Upper lobe of left lung (tissue), 4 donors: Measurements from ENCODE around the gene SHOC1.

Experiments
- CTCF ChIP-seq, 6 experiments: fragments of 450-650 bp in 4 of 6; fragments of 200-600 bp in 2 of 6; sonication (generic) in 2 of 6; IDR thresholded peaks; one replicate each; pipeline ENCODE4 v1.5.1; 2016 to 2019; ENCODE audit warnings: antibody characterized with exemption in 6 of 6
- EP300 ChIP-seq, 4 donors: sonication (generic); formaldehyde crosslinking; IDR thresholded peaks; one replicate each; pipeline ENCODE4 v1.5.1; 2017; ENCODE audit warnings: antibody characterized with exemption in 4 of 4, control low read depth in 2 of 4
- POLR2A ChIP-seq, 4 donors: fragments of 450-650 bp; IDR thresholded peaks; one replicate each; pipeline ENCODE4 v1.5.1; 2016 to 2017; ENCODE audit warnings: antibody characterized with exemption in 4 of 4, mild to moderate bottlenecking in 2 of 4
- POLR2AphosphoS5 ChIP-seq, 2 donors: sonication (generic); formaldehyde crosslinking; IDR thresholded peaks; one replicate each; pipeline ENCODE4 v1.5.1; 2017; ENCODE audit warnings: antibody characterized with exemption in 2 of 2

GRCh38 chr9:111754800-111755199, 39.9 kb downstream of the SHOC1 start:
- no peak for TF ChIP-seq CTCF (IDR thresholded peaks at IDR 0.05)
- TF ChIP-seq POLR2A (IDR thresholded peaks at IDR 0.05) = no peak
- TF ChIP-seq EP300 (IDR thresholded peaks at IDR 0.05) = no peak
- no peak for TF ChIP-seq POLR2AphosphoS5 (IDR thresholded peaks at IDR 0.05)
